ENCODE measurements around the gene KNTC1.

DNA sequence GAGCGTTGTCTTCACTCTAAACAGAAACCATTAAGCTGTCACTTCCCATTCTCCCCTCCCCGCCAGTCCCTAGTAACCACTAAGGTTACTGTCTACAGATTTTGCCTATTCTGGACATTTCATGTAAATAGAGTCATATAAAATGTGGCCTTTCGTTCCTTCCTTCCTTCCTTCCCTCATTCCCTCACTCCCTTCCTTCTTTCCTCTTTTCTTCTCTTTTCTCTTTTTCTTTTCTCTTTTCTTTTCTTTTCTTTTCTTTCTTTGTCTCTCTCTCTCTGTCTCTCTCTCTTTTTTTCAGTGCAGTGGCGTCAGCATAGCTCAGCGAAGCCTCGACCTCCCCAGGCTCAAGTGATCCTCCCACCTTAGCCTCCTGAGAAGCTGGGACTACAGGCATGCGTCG is 138.3 kb downstream of the KNTC1 start:
- TF ChIP-seq, protein P1, sequence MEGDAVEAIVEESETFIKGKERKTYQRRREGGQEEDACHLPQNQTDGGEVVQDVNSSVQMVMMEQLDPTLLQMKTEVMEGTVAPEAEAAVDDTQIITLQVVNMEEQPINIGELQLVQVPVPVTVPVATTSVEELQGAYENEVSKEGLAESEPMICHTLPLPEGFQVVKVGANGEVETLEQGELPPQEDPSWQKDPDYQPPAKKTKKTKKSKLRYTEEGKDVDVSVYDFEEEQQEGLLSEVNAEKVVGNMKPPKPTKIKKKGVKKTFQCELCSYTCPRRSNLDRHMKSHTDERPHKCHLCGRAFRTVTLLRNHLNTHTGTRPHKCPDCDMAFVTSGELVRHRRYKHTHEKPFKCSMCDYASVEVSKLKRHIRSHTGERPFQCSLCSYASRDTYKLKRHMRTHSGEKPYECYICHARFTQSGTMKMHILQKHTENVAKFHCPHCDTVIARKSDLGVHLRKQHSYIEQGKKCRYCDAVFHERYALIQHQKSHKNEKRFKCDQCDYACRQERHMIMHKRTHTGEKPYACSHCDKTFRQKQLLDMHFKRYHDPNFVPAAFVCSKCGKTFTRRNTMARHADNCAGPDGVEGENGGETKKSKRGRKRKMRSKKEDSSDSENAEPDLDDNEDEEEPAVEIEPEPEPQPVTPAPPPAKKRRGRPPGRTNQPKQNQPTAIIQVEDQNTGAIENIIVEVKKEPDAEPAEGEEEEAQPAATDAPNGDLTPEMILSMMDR (IDR thresholded peaks at IDR 0.05): no peak
- no peak for TF ChIP-seq POLR2A (IDR thresholded peaks at IDR 0.05)

Data from heart left ventricle (tissue), 13 donors.